Keratinocyte (primary cell): Measurements from ENCODE around the gene TOX4. TPM values are rescaled to one million over a fixed set of nuclear protein-coding genes. Genes with fewer than 3 reads are reported as not detected.

ENCODE experiments used
- polyA plus RNA-seq, 5 experiments: library from polyadenylated mRNA; depleted of rRNA in 3 of 5; stranded (reverse) in 3 of 5; stranded (forward) in 1 of 5; unstranded in 1 of 5; fragments of >200 nt; gene quantifications; 1 replicate in 1 of 5; 2 replicates in 3 of 5; 3 replicates in 1 of 5; pipeline versions ENCODE4 v1.2.1 to v1.2.3, GENCODE V29; 2011 to 2012; ENCODE audit warnings: missing spikeins in 2 of 5, low read depth in 1 of 5, low replicate concordance in 1 of 5
- small RNA-seq, 3 experiments: library from RNA; depleted of rRNA; stranded (forward); fragments of <200 nt; gene quantifications; one replicate each; pipeline ENCODE3, GENCODE V24; 2012; ENCODE audit warnings: low read depth in 3 of 3, low replicate concordance in 1 of 3; ENCODE audit not compliant: insufficient read length in 3 of 3

Gene TOX4
- polyA plus RNA-seq, 1 donor (not counting 4 experiments of a cell fraction or from before 2014, with no cell fraction given) = 85.4 TPM

Small RNA genes lying within 50 kb of the gene (small RNA-seq; reads per million reads assigned to genes)
- gene RN7SL650P = 0 reads per million in 3 experiments

Other genes with a start within 250 kb of the TOX4 start
- gene HNRNPC, start 207.8 kb upstream of the TOX4 start, polyA plus RNA-seq = 624 to 871 TPM (median 786 TPM) in 3 replicates
- gene RPGRIP1, start 197.1 kb upstream of the TOX4 start, polyA plus RNA-seq = 0.07 TPM in 1 of 3 replicates, not detected in the others
- 49.2 to 79.4 TPM (median 54.3 TPM) in 3 replicates for gene SUPT16H, start 93.2 kb upstream of the TOX4 start, polyA plus RNA-seq
- 21.0 to 24.7 TPM (median 23.3 TPM) in 3 replicates for gene CHD8, start 21.1 kb upstream of the TOX4 start, polyA plus RNA-seq
- 12.4 to 18.3 TPM (median 17.7 TPM) in 3 replicates for gene RAB2B, start 236 bp upstream of the TOX4 start, polyA plus RNA-seq
- 66.5 to 99.7 TPM (median 96.0 TPM) in 3 replicates for gene METTL3, start 34.1 kb downstream of the TOX4 start, polyA plus RNA-seq
- 0.44 to 0.84 TPM (median 0.64 TPM) in 3 replicates for gene SALL2, start 49.2 kb downstream of the TOX4 start, polyA plus RNA-seq
- gene OR10G3, start 102.9 kb downstream of the TOX4 start, polyA plus RNA-seq = not detected in 3 replicates
- not detected in 3 replicates for gene OR10G2, start 157.7 kb downstream of the TOX4 start, polyA plus RNA-seq
- not detected in 3 replicates for gene OR4E2, start 176.6 kb downstream of the TOX4 start, polyA plus RNA-seq
- gene OR4E1, start 196.6 kb downstream of the TOX4 start, polyA plus RNA-seq = not detected in 3 replicates